ENCODE measurements around the gene POGLUT2. TPM values are rescaled to one million over a fixed set of nuclear protein-coding genes. Genes with fewer than 3 reads are reported as not detected.

The POGLUT2 gene
- 5.4 TPM for polyA plus RNA-seq (2012; ENCODE audit: missing spikeins)

DNA sequence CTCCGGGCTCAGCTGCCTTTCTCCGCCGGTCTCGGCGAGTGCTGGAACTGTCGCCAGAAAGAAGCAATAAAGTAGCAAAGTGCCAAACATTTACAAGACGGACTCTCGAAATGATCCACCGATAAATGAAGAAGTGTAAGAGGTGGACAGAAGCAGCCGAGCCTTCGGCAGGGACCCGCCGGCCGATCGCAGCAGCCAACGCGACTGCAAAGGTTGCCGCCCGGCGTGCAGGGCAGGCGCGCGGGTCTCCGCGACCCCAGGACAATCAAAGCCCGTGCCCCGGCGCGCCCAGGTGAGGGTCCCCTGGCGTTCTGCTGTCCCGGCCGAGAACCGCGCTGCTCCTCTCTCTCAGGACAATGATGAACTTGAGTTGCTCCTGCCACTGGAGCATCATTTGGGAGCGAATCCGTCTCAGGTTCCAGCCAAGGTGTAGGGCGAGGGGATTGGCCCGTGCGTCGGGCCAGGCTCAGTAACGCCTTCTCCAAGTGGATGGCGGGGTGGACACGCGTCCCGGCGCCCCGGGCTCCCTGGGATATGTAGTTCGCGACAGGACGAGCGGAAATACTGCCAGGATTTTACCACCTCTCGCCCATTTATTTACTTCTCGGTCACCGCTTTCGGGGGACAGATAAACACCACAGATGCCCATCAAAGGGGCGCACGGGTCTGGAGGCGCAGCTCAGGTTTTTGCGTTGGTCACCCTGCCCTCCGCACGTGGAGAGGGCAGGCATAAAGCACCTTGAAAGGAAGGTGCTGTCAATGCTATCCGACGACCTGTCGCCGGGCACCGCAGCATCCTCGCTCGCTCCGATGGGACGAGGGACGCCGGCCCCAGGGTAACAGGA is at the start of gene POGLUT2, which contains the start of gene BIVM:
POGLUT2 (minus strand) TSS at position 396 of the 845 bp plus-strand sequence; CDS start at position 90, 306 bp downstream.
BIVM (plus strand) TSS at position 539 of the 845 bp plus-strand sequence. CDS start 8,149 bp downstream, outside the sequence.
- DNase-seq (ENCODE audit: insufficient read length), result peak; percentile 85
- FAIRE-seq, result peak; percentile 99
- peak; percentile 53; the same call in 1 of the 2 replicates for TF ChIP-seq POLR2A (IDR thresholded peaks at IDR 0.05; ENCODE audit: low read depth, low read length)
- no peak for TF ChIP-seq TAF1 (IDR thresholded peaks at IDR 0.05; ENCODE audit: borderline replicate concordance, low read depth, low read length)
- TF ChIP-seq POLR2AphosphoS5 (IDR thresholded peaks at IDR 0.05; ENCODE audit: low read depth, low read length), result peak; percentile 49; the same call in 1 of the 2 replicates

DNA sequence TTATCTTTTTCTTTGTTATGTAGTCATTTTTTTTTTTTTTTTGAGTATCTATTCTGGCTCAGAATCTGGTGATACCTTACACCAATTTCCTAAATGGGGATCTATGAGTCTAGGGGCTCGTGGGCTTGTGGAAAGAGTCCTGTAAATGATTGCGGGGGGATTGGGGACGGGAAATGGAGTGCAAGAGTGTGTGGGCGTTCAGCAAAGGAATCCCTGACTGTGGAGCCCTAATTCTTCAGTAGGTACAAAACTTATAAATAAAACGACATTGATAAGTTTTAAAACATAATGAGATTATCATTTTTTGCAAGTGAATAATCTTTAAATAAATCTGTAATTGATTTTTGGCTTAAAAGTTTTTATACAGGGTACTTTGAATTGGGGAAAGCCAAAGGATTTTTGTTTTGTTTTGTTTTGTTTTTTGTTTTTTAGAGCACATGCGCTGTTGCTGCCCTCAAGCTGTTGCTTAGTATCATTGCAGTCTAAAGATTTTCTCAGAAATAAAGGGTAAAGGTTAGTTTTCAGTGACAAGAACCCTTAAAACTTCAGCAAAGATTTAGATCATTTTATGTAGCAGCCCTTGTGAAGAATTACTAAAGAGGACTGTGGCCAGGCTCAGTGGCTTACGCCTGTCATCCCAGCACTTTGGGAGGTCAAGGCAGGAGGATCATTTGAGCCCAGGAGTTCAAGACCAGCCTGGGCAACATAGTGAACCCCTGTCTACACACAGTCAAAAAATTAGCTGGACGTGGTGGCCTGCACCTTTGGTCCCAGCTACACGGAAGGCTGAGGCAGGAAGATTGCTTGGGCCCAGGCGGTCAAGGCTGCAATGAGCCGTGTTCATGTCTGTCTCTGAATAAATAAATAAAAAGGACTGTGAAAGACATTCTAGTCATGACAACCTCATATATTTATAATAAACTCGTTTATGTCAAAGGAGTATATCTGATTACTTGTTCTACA is 48.8 kb upstream of the POGLUT2 start:
- no peak for DNase-seq (ENCODE audit: insufficient read length)
- FAIRE-seq, result peak; percentile 75

DNA sequence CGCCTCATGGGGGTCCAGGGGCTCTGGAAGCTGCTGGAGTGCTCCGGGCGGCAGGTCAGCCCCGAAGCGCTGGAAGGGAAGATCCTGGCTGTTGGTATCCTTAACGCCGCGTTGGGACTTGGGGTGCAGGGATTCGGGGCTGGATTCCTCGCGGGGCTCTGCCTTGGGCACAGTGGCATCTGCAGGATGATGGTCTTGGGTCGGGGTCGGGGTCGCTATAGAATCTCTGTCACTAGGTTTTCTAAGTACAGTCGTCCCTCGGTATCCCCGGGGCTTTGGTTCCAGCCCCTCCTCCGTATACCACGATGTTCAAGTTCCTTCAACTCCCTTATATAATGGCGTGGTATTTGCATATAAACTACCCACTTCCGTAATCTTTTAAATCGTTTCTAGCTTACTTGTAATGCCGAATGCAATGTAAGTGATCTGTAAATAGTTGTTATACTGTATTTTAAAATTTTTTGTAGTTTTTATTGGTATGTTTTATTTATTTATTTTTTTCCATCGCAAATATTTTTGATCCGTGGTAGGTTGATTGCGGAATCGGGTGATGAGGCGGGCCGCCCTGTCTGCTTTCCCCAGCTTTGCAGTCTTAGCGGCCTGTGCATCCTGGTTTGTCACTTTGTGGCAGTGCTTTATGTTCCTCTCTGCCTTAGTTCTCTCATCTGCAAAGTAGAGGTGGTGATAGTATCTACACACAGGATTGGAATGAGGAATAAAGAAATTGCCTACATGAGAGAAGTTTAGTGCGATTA is 47.7 kb upstream of the POGLUT2 start:
- DNase-seq (ENCODE audit: insufficient read length), result no peak
- TF ChIP-seq POLR2AphosphoS5 (IDR thresholded peaks at IDR 0.05; ENCODE audit: low read depth, low read length) (peak; percentile 33; the same call in 1 of the 2 replicates), POLR2A (IDR thresholded peaks at IDR 0.05; ENCODE audit: low read depth, low read length) (no peak)
- peak; percentile 69 for FAIRE-seq

More for the DNA sequence above, 48.8 kb upstream of the POGLUT2 start:
- TF ChIP-seq POLR2AphosphoS5 (IDR thresholded peaks at IDR 0.05; ENCODE audit: low read depth, low read length) (no peak), TAF1 (IDR thresholded peaks at IDR 0.05; ENCODE audit: borderline replicate concordance, low read depth, low read length) (no peak), POLR2A (IDR thresholded peaks at IDR 0.05; ENCODE audit: low read depth, low read length) (no peak)

DNA sequence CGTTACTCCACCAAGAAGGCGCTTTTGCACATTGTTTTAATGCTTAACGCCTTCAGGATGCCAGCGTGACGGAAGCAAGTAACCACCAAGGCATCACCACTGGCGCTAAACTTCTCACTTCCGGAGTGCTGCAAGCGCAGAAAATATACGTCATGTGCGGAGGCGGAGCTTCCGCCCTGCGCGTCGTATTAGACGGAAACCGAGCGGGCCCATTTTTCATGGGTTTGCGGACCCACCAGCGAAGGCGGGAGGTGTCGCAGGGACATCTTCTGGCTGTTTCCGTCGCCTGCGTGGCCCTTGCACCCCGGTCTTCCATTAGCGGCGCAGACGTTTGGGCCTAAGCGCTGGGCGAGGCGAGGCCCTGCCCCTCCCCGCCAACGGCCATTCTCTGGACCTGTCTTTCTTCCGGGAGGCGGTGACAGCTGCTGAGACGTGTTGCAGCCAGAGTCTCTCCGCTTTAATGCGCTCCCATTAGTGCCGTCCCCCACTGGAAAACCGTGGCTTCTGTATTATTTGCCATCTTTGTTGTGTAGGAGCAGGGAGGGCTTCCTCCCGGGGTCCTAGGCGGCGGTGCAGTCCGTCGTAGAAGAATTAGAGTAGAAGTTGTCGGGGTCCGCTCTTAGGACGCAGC is 47.0 kb upstream of the POGLUT2 start, which contains the start of gene ERCC5:
ERCC5 (plus strand) TSS at position 403 of the 631 bp plus-strand sequence. CDS start 235 bp downstream, outside the sequence.
- DNase-seq (ENCODE audit: insufficient read length) (peak; percentile 35), FAIRE-seq (peak; percentile 97)
- TF ChIP-seq POLR2A (IDR thresholded peaks at IDR 0.05; ENCODE audit: low read depth, low read length), result peak; percentile 83
- TF ChIP-seq POLR2AphosphoS5 (IDR thresholded peaks at IDR 0.05; ENCODE audit: low read depth, low read length), result peak; percentile 90
- peak; percentile 40; the same call in 1 of the 2 replicates for TF ChIP-seq TAF1 (IDR thresholded peaks at IDR 0.05; ENCODE audit: borderline replicate concordance, low read depth, low read length)

DNA sequence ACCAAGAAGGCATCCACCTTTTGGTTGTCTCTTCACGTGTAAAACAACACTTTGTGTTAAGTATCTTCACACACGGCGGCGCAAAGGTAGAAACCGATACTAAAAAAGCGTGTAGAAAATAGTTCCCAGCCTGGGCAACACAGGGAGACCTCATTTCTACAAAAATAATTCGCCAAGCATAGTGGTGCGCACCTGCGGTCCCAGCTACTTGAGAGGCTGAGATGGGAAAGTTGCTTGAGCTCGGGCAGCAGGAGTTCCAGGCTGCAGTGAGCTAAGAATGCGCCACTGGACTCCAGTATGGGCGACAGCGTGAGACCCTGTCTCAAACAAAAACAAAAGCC is 46.5 kb upstream of the POGLUT2 start:
- TF ChIP-seq POLR2AphosphoS5 (IDR thresholded peaks at IDR 0.05; ENCODE audit: low read depth, low read length) (no peak), TAF1 (IDR thresholded peaks at IDR 0.05; ENCODE audit: borderline replicate concordance, low read depth, low read length) (no peak), POLR2A (IDR thresholded peaks at IDR 0.05; ENCODE audit: low read depth, low read length) (no peak)
- no peak for FAIRE-seq
- no peak for DNase-seq (ENCODE audit: insufficient read length)

DNA sequence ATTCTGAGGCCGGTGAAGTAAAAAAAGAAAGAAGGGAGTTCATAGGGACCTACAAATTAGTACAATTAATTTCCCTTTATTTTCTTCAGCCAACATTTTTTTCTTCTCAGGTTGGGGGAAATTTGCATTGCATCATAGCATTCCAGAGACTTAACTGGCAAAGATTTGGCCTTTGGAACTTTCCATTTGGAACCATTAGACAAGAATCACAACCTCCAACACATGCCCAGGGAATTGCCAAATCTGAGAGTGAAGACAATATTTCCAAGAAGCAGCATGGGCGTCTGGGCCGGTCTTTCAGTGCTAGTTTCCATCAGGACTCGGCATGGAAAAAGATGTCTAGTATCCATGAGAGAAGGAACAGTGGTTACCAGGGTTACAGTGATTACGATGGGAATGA is 40.7 kb upstream of the POGLUT2 start:
- no peak for TF ChIP-seq TAF1 (IDR thresholded peaks at IDR 0.05; ENCODE audit: borderline replicate concordance, low read depth, low read length)
- no peak for TF ChIP-seq POLR2AphosphoS5 (IDR thresholded peaks at IDR 0.05; ENCODE audit: low read depth, low read length)
- no peak for TF ChIP-seq POLR2A (IDR thresholded peaks at IDR 0.05; ENCODE audit: low read depth, low read length)
- FAIRE-seq, result no peak
- DNase-seq (ENCODE audit: insufficient read length), result no peak

DNA sequence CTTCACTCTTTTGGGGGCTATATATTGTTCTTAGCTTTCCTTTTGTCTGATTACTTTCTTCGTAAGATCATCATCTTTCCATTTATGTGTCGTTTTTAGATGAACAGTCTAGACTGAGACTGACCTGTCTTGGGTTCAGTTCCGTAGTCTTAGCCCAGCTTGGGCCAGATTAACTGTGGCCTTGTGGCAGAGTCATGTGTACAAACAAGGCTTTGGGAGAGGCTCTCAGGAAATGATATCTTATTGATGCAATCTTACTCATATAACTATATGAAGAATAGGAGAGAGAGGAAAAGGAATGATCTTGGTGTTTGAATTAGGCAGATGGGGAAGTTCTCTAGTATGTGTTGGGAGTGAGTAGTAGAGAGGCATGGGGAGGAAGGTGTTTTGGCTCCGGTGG is 40.2 kb upstream of the POGLUT2 start:
- TF ChIP-seq TAF1 (IDR thresholded peaks at IDR 0.05; ENCODE audit: borderline replicate concordance, low read depth, low read length), result no peak
- no peak for TF ChIP-seq POLR2A (IDR thresholded peaks at IDR 0.05; ENCODE audit: low read depth, low read length)
- no peak for TF ChIP-seq POLR2AphosphoS5 (IDR thresholded peaks at IDR 0.05; ENCODE audit: low read depth, low read length)
- no peak for DNase-seq (ENCODE audit: insufficient read length)
- no peak for FAIRE-seq

DNA sequence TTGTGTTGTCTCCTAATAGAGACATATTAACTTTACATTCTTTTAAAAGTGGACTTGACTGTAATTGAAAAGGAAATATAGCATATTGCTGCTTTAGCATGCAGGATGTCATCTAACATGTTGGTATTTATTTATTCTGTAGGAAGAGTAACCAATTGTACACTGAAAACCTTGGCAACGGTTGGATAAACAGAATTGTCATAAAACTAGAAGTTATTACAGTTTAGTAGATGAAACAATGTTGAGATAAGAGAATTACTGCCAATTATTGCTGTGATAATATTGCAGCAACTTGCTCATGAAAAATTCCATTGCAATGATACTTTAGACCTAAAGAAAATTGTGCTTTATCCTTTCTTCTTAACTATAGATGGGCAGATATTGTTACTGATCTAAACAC is 39.5 kb upstream of the POGLUT2 start:
- no peak for DNase-seq (ENCODE audit: insufficient read length)
- no peak for TF ChIP-seq TAF1 (IDR thresholded peaks at IDR 0.05; ENCODE audit: borderline replicate concordance, low read depth, low read length)
- no peak for TF ChIP-seq POLR2A (IDR thresholded peaks at IDR 0.05; ENCODE audit: low read depth, low read length)
- TF ChIP-seq POLR2AphosphoS5 (IDR thresholded peaks at IDR 0.05; ENCODE audit: low read depth, low read length), result no peak
- no peak for FAIRE-seq

DNA sequence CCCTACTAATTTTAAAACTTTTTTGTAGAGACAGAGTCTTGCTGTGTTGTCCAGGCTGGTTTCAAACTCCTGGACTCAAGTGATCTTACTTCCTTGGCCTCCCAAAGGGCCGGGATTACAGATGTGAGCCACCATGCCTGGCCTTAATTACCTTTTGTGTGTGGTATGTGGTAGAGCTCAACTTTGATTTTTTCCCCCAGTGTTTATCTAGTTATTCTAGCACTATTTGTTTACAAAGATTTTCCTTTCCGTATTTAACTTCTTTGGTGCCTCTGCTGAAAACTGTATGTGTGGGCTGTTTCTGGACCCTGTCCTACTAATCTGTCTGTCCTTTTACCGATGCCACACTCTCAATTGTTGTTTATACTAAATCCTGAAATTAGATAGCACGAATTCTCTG is 37.7 kb upstream of the POGLUT2 start:
- no peak for DNase-seq (ENCODE audit: insufficient read length)
- no peak for FAIRE-seq
- TF ChIP-seq TAF1 (IDR thresholded peaks at IDR 0.05; ENCODE audit: borderline replicate concordance, low read depth, low read length), result no peak
- TF ChIP-seq POLR2AphosphoS5 (IDR thresholded peaks at IDR 0.05; ENCODE audit: low read depth, low read length), result no peak
- TF ChIP-seq POLR2A (IDR thresholded peaks at IDR 0.05; ENCODE audit: low read depth, low read length), result no peak

DNA sequence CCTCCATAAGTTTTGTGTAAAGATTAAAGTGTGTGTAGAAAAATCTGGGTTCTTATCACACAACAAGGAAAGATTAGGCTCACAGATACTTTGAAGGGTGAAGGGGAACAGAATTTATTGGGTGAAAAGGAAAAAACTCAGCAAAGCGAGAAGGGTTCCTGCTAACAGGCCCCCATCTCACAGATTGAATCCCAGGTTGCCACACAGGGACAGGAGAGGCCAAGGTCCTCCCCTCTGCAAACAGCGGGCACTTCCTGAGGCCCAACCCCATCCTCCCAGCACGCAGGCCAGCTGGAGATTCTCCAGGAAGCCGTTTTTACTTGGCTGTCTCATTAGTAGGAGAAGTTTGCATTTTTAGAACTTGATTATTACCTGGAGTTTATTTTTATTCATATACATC is 31.9 kb upstream of the POGLUT2 start:
- no peak for DNase-seq (ENCODE audit: insufficient read length)
- FAIRE-seq, result no peak

More for the DNA sequence above, 31.9 kb upstream of the POGLUT2 start:
- TF ChIP-seq POLR2AphosphoS5 (IDR thresholded peaks at IDR 0.05; ENCODE audit: low read depth, low read length) (no peak), TAF1 (IDR thresholded peaks at IDR 0.05; ENCODE audit: borderline replicate concordance, low read depth, low read length) (no peak), POLR2A (IDR thresholded peaks at IDR 0.05; ENCODE audit: low read depth, low read length) (no peak)

All from GM12892 (cell line).